ENCODE data around the gene SMIM12.

DNA sequence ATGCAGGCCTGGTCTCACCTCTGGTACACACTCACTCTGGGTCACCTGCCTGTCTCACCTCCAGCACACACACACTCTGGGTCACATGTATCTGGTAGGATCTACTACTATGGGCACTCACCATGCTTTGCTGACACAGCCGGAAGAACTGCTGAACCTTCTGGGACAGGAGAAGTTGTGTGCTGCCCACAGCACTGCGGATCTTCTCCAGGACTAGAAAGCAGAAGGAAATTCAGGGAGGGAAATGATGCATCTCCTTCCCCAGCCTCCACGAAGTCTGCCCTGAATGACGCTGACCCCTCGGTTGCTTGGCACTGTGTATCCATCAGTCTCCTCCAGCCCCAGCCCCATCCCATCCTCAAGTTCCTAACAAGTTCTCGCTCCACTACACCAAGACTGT lies 7.9 kb upstream of the SMIM12 start:
- TF ChIP-seq, protein P1, sequence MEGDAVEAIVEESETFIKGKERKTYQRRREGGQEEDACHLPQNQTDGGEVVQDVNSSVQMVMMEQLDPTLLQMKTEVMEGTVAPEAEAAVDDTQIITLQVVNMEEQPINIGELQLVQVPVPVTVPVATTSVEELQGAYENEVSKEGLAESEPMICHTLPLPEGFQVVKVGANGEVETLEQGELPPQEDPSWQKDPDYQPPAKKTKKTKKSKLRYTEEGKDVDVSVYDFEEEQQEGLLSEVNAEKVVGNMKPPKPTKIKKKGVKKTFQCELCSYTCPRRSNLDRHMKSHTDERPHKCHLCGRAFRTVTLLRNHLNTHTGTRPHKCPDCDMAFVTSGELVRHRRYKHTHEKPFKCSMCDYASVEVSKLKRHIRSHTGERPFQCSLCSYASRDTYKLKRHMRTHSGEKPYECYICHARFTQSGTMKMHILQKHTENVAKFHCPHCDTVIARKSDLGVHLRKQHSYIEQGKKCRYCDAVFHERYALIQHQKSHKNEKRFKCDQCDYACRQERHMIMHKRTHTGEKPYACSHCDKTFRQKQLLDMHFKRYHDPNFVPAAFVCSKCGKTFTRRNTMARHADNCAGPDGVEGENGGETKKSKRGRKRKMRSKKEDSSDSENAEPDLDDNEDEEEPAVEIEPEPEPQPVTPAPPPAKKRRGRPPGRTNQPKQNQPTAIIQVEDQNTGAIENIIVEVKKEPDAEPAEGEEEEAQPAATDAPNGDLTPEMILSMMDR (IDR thresholded peaks at IDR 0.05): no peak
- no peak for TF ChIP-seq EZH2phosphoT487 (IDR thresholded peaks at IDR 0.05)
- TF ChIP-seq EZH2 (IDR thresholded peaks at IDR 0.05): no peak

All from neural progenitor cell (in vitro differentiated cells).